Mucosa of gallbladder (tissue), 1 donor: ENCODE results near the gene BTNL9. TPM values are rescaled to one million over a fixed set of nuclear protein-coding genes. Genes with fewer than 3 reads are reported as not detected.
"Not testable (repeated sequence)": the region's sequence is repeated elsewhere in the genome, so short reads cannot be mapped to it uniquely, and the experiment has no call there.

Experiments used
- DNase-seq: peaks from one replicate; pipeline ENCODE4 v3.0.0-alpha.2; 2020; ENCODE audit warnings: low spot score
- total RNA-seq: library from RNA; stranded (reverse); gene quantifications from one replicate; pipeline ENCODE4 v1.2.1, GENCODE V29; 2021
- donor health status: DM: no; HTN: no; CAD: no.

Gene BTNL9
- 11.5 TPM for total RNA-seq

DNA sequence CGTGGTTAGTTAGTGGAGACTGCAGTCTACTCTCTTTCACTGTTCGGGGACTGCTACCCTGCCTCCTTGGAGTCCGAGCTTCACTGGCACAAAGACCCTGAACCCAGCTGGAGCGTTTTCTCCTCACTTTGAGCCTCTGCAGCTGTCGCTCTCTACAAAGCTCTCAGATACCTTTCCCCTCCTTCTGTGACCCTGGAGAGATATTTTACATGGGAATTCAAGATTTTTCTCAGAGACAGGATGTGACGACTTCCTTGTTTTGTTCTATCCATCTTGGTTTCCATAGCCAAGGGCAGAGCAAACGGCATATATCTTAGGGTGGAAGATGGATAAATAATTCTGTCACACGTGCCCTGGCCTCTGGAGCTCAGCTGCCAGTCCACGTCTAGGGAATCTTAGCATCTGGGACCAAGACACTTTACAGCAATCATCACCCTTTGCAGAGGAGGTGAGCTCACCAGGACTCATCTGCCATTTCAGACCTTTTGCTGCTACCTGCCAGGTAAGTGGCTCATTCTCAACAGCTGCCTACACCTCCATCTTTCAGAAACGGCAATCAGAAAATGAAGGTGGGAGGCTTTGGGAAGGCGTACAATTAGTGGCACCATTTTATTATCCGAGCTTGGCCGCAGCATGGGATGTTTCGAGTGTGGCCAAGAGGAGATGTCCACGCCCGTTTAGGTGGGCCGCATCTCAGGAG, at the start of gene BTNL9:
BTNL9 (plus strand) TSS at position 336 of the 700 bp plus-strand sequence. CDS start 5,224 bp downstream, outside the sequence.
- DNase-seq = no peak

DNA sequence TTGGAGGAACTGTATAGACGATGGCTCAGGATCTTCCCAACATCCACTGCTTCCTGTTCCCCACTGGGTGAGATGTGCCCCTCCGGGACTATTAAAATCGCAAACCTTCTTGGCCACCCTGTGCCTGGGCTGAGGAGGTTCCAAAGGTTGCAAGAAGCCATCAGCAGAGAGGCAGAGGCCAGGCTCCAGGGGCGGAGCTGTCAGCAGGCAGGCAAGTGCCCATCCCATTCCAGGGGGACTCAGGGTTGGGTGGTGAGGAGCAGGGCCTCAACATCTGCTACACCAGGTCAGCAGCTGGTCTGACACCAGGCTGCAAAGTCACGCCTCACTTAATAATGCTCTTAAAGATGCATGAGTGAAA, 49.2 kb upstream of the BTNL9 start:
- DNase-seq = no peak

GRCh38 chr5:181001947-181002346, 38.1 kb upstream of the BTNL9 start:
- peak; percentile 25 for DNase-seq

- no peak for DNase-seq
These were observed 34.3 kb upstream of the BTNL9 start for GRCh38 chr5:181005791-181006190.

DNA sequence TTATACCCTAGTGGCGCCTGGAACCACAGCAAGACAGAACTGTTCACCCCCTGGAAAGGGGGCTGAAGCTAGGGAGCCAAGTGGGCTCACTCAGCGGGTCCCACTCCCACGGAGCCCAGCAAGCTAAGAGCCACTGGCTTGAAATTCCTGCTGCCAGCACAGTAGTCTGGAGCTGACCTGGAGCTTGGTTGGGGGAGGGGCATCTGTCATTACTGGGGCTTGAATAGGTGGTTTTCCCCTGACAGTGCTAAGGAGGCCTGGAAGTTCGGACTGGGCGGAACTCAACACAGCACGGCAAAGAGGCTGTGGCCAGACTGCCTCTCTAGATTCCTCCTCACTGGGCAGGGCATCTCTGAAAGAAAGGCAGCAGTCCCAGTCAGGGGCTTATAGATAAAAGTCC, 31.9 kb upstream of the BTNL9 start:
- DNase-seq = no peak

GRCh38 chr5:181010018-181010417, 30.0 kb upstream of the BTNL9 start:
- not testable (repeated sequence) for DNase-seq

DNA sequence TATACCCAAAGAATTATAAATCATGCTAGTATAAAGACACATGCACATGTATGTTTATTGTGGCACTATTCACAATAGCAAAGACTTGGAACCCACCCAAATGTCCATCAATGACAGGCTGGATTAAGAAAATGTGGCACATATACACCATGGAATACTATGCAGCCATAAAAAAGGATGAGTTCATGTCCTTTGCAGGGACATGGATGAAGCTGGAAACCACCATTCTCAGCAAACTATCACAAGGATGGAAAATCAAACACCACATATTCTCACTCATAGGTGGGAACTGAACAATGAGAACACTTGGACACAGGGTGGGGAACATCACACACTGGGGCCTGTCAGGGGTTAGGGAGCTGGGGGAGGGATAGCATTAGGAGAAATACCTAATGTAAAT, 25.4 kb upstream of the BTNL9 start:
- DNase-seq = not testable (repeated sequence)

DNA sequence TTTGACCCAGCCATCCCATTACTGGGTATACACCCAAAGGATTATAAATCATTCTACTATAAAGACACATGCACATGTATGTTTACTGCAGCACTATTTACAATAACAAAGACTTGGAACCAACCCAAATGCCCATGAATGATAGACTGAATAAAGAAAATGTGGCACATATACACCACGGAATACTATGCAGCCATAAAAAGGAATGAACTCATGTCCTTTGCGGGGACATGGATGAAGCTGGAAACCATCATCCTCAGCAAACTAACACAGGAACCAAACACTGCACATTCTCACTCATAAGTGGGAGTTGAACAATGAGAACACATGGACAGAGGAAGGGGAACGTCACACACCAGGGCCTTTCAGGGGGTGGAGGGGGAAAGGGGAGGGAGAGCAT, 22.6 kb upstream of the BTNL9 start:
- not testable (repeated sequence) for DNase-seq

GRCh38 chr5:181020688-181021087, 19.4 kb upstream of the BTNL9 start:
- DNase-seq = no peak

DNA sequence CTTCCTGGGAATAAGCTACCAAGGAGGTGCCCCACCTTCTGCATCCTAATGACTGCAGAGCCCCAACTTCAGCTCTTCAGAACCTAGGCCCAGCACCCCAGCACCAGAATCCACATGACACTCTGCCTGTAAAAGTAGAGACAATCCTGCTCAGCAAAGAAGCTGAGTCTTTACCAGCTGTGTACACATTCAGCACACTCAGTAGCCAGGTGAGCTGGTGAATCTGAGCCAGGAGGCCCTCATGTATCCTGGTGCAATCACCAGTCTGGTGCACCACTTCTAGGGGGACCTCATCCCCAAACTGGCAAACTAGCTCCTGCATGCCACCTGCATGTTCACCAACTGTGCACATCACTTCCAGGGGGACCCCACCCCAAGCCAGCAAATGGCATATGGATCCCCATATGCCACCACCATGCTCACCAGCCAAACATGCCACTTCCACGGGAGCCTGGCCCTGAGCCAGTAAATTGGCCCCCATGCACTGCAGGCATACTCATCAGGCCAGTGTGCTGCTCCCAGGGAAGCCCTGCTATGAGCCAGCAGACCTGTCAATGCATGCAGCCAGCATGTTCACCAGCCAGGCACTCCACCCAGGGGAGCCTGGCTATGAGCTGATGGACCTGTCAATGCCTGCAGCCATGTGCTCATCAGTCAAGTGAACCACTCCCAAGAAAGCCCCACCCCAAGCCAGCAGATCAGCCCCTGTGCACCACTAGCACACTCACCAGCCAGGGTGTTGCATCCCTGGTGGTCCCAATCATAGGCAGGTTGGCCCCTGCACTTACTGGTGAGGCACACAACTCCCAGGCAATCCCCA, 15.6 kb upstream of the BTNL9 start:
- no peak for DNase-seq

GRCh38 chr5:181027452-181028031, 12.5 kb upstream of the BTNL9 start:
- no peak for DNase-seq

GRCh38 chr5:181028032-181028819, 11.8 kb upstream of the BTNL9 start:
- DNase-seq = no peak

DNA sequence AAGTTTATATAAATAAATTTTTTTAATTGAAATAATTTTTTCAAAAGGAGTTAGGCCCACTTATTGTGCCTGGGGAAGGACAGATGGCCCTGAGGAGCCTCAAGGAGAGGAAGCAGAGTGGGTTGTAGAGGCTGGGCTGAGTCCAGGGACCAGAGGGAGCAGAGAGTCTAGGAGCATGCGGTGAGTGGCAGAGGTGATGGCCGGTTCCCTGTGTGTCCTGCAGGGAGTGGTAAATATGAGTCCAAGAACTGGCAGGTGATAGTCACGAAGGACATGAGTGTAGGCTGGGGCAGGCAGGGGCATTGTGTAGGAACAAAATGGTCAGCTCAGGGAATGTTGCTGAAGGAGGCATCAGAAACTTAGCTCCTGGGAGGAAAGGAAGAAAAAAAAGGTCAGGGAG, 8.3 kb upstream of the BTNL9 start:
- DNase-seq = no peak

GRCh38 chr5:181035991-181036815, 3.9 kb upstream of the BTNL9 start:
- peak; percentile 40 for DNase-seq

DNA sequence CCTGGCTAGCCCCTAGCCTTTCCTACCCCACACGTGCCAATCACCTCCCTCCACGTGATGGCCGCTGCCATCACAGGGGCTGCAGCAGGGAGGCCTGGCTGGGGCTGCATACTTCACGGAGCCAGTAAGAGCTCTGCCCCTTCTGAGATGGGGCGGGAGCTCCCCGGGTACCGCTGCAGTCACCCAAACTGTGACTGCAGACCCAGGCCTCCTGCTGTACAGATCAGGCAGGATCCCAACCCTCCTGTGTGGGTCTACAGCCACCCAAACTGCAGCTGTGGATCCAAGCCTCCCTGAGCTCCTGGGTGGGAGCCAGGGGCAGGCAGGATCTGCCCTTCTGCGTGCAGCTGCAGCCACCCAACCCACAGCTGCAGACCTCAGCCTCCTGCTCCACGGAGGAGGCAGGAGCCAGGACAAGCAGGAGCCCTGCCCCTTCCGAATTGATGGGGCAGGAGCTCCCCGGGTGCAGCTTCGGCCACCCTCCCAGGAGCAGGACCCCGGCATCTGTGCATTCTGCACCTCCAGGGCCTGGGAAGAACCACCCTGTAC, 3.2 kb upstream of the BTNL9 start:
- no peak for DNase-seq

GRCh38 chr5:181037365-181037861, 2.7 kb upstream of the BTNL9 start:
- no peak for DNase-seq

GRCh38 chr5:181039471-181039870, 595 bp upstream of the BTNL9 start:
- no peak for DNase-seq

GRCh38 chr5:181040631-181040945, 522 bp downstream of the BTNL9 start:
- DNase-seq = no peak

GRCh38 chr5:181041043-181041442, 977 bp downstream of the BTNL9 start:
- DNase-seq = no peak

DNA sequence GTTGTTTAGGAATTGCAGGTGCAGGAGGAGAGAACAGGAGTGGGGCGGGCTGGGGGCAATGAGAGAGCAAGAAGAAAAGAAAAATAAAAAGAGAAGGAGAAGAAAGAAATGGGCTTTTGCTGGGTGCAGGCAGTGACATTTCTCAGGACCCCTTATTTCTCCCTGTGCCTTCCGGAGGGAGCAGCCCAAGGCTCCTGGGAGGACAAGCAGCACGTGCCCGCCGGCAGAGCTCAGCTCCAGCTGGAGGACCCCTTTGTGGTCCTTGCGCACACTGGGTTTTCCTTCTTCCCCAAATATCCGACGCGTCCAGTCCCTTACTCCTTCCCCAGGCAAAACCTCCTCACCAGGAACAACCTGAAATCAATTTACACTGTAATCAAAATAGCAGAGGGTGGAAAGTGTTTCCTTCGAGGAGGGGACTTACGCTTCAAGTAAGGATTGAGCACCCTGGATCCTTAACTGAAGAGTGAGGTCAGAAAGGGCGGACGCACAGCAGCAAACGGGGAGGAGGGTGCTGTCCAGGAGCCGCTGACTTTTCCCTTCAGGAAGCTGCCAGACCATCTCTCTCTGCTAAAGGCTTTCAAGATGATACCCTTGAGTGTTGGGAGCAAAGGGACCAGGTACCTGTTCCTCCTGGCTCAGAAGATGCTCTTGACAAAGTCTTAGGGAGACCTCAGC, 2.1 kb downstream of the BTNL9 start:
- DNase-seq = no peak
